Caco-2 (cell line): ENCODE data around the gene TAS2R60. TPM values are rescaled to one million over a fixed set of nuclear protein-coding genes. Genes with fewer than 3 reads are reported as not detected.

ENCODE experiments used
- BruUV-seq: library from RNA; stranded (reverse); fragments of 400-500 nt; replicated peaks from 2 replicates; lab custom pipeline; 2021; lab: Mats Ljungman, UMichigan
- CTCF ChIA-PET: fragments of 300-600 bp; sonication (Branson Sonifier 250); formaldehyde crosslinking; loops from one replicate; lab custom pipeline; 2022; ENCODE audit warnings: antibody characterized with exemption; lab: Charles Lee
- POLR2A ChIA-PET: fragments of 300-600 bp; sonication (Branson Sonifier 250); formaldehyde crosslinking; loops from one replicate; lab custom pipeline; 2022; ENCODE audit warnings: antibody characterized with exemption; lab: Charles Lee
- DNase-seq, 2 experiments: peaks; one replicate each; pipeline versions ENCODE4 v3.0.0 to v3.0.0-alpha.2; 2020 to 2022
- H3K27me3 ChIP-seq: replicated peaks from 2 replicates; pipeline ENCODE4 v1.6.0; 2011; ENCODE audit warnings: low read length; ENCODE audit not compliant: control insufficient read depth, insufficient read depth
- H3K36me3 ChIP-seq: 2 replicates; pipeline ENCODE4 v1.5.1; 2011; ENCODE audit warnings: low read length; ENCODE audit not compliant: control insufficient read depth, insufficient read depth
- H3K4me1 ChIP-seq: fragments of 250-450 bp; sonication (Bioruptor Pico); 2 replicates; pipeline ENCODE4 v1.5.1; 2020; ENCODE audit warnings: mild to moderate bottlenecking
- H3K4me3 ChIP-seq: 2 replicates; pipeline ENCODE4 v1.5.1; 2011; ENCODE audit warnings: low read depth, mild to moderate bottlenecking, control low read depth, low read length
- H3K9me3 ChIP-seq: fragments of 250-450 bp; sonication (Bioruptor Pico); 2 replicates; pipeline ENCODE4 v1.5.1; 2020; ENCODE audit warnings: mild to moderate bottlenecking, moderate library complexity
- H3K27ac Mint-ChIP-seq: one replicate; pipeline ENCODE4 v1.8.0; 2022; ENCODE audit warnings: mixed read lengths; ENCODE audit not compliant: unreplicated experiment
- H3K27me3 Mint-ChIP-seq: one replicate; pipeline ENCODE4 v1.8.0; 2022; ENCODE audit warnings: mixed read lengths; ENCODE audit not compliant: insufficient read depth, unreplicated experiment
- H3K36me3 Mint-ChIP-seq: one replicate; pipeline ENCODE4 v1.8.0; 2022; ENCODE audit warnings: mild to moderate bottlenecking, mixed read lengths; ENCODE audit not compliant: insufficient read depth, unreplicated experiment
- H3K4me1 Mint-ChIP-seq: one replicate; pipeline ENCODE4 v1.8.0; 2022; ENCODE audit warnings: low read depth, mixed read lengths; ENCODE audit not compliant: unreplicated experiment
- H3K4me3 Mint-ChIP-seq: one replicate; pipeline ENCODE4 v1.8.0; 2022; ENCODE audit warnings: mild to moderate bottlenecking, moderate library complexity, mixed read lengths; ENCODE audit not compliant: unreplicated experiment
- H3K9me3 Mint-ChIP-seq: one replicate; pipeline ENCODE4 v1.8.0; 2022; ENCODE audit warnings: mixed read lengths; ENCODE audit not compliant: unreplicated experiment
- CTCF ChIP-seq, 2 experiments: fragments of 200-600 bp in 1 of 2; IDR thresholded peaks; 1 replicate in 1 of 2; 2 replicates in 1 of 2; pipeline versions ENCODE4 v1.5.1 to v1.8.0; 2011 to 2022; ENCODE audit warnings: antibody characterized with exemption in 1 of 2, control low read depth in 1 of 2, inconsistent platforms in 1 of 2, low read depth in 1 of 2, low read length in 1 of 2, mild to moderate bottlenecking in 1 of 2, moderate library complexity in 1 of 2; ENCODE audit not compliant: insufficient read depth in 1 of 2, severe bottlenecking in 1 of 2, unreplicated experiment in 1 of 2
- intact Hi-C: fragments of 100-400 bp; cut with micrococcal nuclease; formaldehyde crosslinking; loops from one replicate; pipeline ENCODE4 v1.10.0; 2022; ENCODE audit not compliant: unreplicated experiment
- total RNA-seq: library from RNA; stranded (reverse); gene quantifications from 2 replicates; pipeline ENCODE4 v1.2.3, GENCODE V29; 2022

TAS2R60 gene
- total RNA-seq, 1 experiment from 2014 or later = not detected

- intact Hi-C loops = no loop called here
- no peaks in the 10 kb centered on the region for H3K9me3 Mint-ChIP-seq
- no peak overlapping the region for H3K4me3 ChIP-seq
- no peaks in the 10 kb centered on the region for H3K27me3 Mint-ChIP-seq
- H3K27me3 ChIP-seq = no peaks in the 10 kb centered on the region
- H3K36me3 Mint-ChIP-seq = no peaks in the 10 kb centered on the region
- H3K36me3 ChIP-seq = no peaks in the 10 kb centered on the region
- TF ChIP-seq CTCF (IDR thresholded peaks at IDR 0.05; ENCODE audit: insufficient read depth in 1 of 2, low read depth in 1 of 2, low read length in 1 of 2, severe bottlenecking in 1 of 2, unreplicated experiment in 1 of 2) = no peak
- POLR2A ChIA-PET = no interaction called here
- DNase-seq = peak in 1 of 2 experiments; percentile 26
- CTCF ChIA-PET = interaction anchor here (0.6 kb wide), 1 partner anchor 21 kb away, joined by 12 read pairs; no protein-coding TSS in a partner anchor
- peaks cover 18% of the 10 kb centered on the region for H3K4me1 Mint-ChIP-seq
- no peak overlapping the region for H3K27ac Mint-ChIP-seq
- BruUV-seq = no TSS peak
- no peaks in the 10 kb centered on the region for H3K9me3 ChIP-seq
- peaks cover 17% of the 10 kb centered on the region for H3K4me1 ChIP-seq
- no peak overlapping the region for H3K4me3 Mint-ChIP-seq
These were observed 48.8 kb downstream of the TAS2R60 start for GRCh38 chr7:143492043-143492471.

DNA sequence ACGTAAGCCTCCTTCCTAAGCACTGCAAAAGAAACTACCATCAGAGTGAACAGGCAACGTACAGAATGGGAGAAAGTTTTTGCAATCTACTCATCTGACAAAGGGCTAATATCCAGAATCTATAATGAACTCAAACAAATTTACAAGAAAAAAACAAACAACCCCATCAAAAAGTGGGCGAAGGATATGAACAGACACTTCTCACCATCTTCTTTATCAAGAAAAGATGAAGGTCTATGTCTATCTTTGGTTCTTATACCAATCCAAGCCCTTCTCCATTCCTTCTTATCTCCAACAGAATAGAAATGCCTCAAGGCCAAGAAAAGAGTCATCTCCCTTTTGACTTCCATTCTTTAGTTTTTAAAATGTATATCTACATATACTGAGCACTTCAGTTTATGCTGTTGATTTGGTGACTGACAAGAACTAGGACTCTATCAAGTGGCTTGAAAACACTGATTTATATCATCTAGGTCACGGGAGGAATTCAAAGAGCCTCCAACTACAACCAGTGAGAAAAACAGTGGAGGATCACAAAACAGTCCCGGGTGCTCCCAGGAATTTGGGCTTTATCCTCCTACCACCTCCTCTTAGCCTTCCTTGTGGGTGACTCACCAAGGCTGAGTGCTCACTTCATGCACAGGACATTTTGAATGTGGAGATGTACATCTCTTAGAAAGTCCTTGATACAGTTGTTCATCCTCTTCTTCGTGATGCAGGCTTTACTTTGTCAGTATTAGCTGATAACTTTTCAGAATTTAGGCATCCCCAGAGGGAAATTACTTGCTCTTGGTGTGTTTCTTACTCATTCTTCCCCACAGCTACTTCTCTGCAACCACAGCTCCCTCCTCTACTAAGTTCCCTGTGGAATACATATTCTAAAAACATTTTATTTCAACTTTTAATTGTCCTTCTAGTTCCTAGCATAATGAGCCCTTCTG lies 49.8 kb downstream of the TAS2R60 start:
- ChIA-PET CTCF (no interaction called here), POLR2A (no interaction called here)
- BruUV-seq = no TSS peak
- DNase-seq = no peak
- H3K36me3 ChIP-seq = no peaks in the 10 kb centered on the region
- peaks cover 17% of the 10 kb centered on the region for H3K4me1 ChIP-seq
- Mint-ChIP-seq H3K4me3 (no peak overlapping the region), H3K9me3 (no peaks in the 10 kb centered on the region), H3K27ac (no peak overlapping the region), H3K36me3 (peaks cover 5% of the 10 kb centered on the region), H3K27me3 (no peaks in the 10 kb centered on the region), H3K4me1 (peaks cover 18% of the 10 kb centered on the region)
- intact Hi-C loops = no loop called here
- H3K27me3 ChIP-seq = no peaks in the 10 kb centered on the region
- H3K9me3 ChIP-seq = no peaks in the 10 kb centered on the region
- no peak for TF ChIP-seq CTCF (IDR thresholded peaks at IDR 0.05; ENCODE audit: insufficient read depth in 1 of 2, low read depth in 1 of 2, low read length in 1 of 2, severe bottlenecking in 1 of 2, unreplicated experiment in 1 of 2)
- H3K4me3 ChIP-seq = no peak overlapping the region

DNA sequence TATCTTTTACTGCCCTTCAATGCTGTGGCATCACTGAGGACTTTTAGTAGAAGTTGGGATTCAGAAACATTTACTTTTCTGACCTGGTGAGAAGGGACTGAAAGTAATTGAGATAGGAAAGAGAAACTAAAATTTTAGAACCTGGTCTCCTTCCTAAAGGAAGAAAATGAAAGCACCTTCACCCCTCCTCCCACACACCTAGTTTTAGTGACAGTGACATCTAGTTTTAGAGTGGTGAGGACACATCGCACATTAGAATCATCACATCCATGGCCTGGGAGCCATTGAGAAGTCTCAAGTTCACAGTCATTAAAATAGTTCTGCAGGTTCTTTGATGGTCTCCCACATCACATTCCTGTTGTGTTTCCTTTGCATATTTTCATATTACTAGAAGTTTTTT lies 50.5 kb downstream of the TAS2R60 start:
- Histone ChIP-seq H3K36me3 (no peaks in the 10 kb centered on the region), H3K4me1 (peaks cover 17% of the 10 kb centered on the region), H3K4me3 (no peak overlapping the region), H3K27me3 (no peaks in the 10 kb centered on the region), H3K9me3 (no peaks in the 10 kb centered on the region)
- TF ChIP-seq CTCF (IDR thresholded peaks at IDR 0.05; ENCODE audit: insufficient read depth in 1 of 2, low read depth in 1 of 2, low read length in 1 of 2, severe bottlenecking in 1 of 2, unreplicated experiment in 1 of 2) = no peak
- no peak overlapping the region for H3K27ac Mint-ChIP-seq
- H3K4me1 Mint-ChIP-seq = peaks cover 18% of the 10 kb centered on the region
- no peak for DNase-seq
- no peaks in the 10 kb centered on the region for H3K27me3 Mint-ChIP-seq
- POLR2A ChIA-PET = no interaction called here
- no TSS peak for BruUV-seq
- no peaks in the 10 kb centered on the region for H3K9me3 Mint-ChIP-seq
- H3K36me3 Mint-ChIP-seq = peaks cover 5% of the 10 kb centered on the region
- intact Hi-C loops = no loop called here
- CTCF ChIA-PET = no interaction called here
- H3K4me3 Mint-ChIP-seq = no peak overlapping the region

Other genes starting within 250 kb of the TAS2R60 start
- not detected in 2 replicates for gene TAS2R40, start 221.4 kb upstream of the TAS2R60 start, total RNA-seq
- gene GSTK1, start 180.0 kb upstream of the TAS2R60 start, total RNA-seq = 127 and 134 TPM in 2 replicates
- 19.1 and 26.2 TPM in 2 replicates for gene TMEM139, start 158.5 kb upstream of the TAS2R60 start, total RNA-seq
- gene CASP2, start 155.1 kb upstream of the TAS2R60 start, total RNA-seq = 51.7 and 62.0 TPM in 2 replicates
- gene CLCN1, start 127.3 kb upstream of the TAS2R60 start, total RNA-seq = 1.8 and 1.9 TPM in 2 replicates
- gene FAM131B, start 80.7 kb upstream of the TAS2R60 start, total RNA-seq = 20.2 and 22.3 TPM in 2 replicates
- gene ZYX, start 62.1 kb upstream of the TAS2R60 start, total RNA-seq = 147 and 160 TPM in 2 replicates
- 66.6 and 69.2 TPM in 2 replicates for gene EPHA1, start 34.6 kb upstream of the TAS2R60 start, total RNA-seq
- gene TAS2R41, start 34.4 kb downstream of the TAS2R60 start, total RNA-seq = not detected in 2 replicates
- gene CTAGE15, start 128.3 kb downstream of the TAS2R60 start, total RNA-seq = not detected in 2 replicates
- 0.05 TPM in 1 of 2 replicates, not detected in the other for gene TCAF2, start 177.5 kb downstream of the TAS2R60 start, total RNA-seq